Vagina (tissue), 2 donors: ENCODE results near the gene AHI1.

Experiments
- CTCF ChIP-seq, 3 experiments: fragments of 450-650 bp in 2 of 3; fragments of 200-600 bp in 1 of 3; sonication (generic) in 1 of 3; IDR thresholded peaks; one replicate each; pipeline ENCODE4 v1.5.1; 2017 to 2019; ENCODE audit warnings: antibody characterized with exemption in 3 of 3, mild to moderate bottlenecking in 2 of 3, moderate library complexity in 2 of 3
- POLR2A ChIP-seq, 2 donors: fragments of 450-650 bp; IDR thresholded peaks; one replicate each; pipeline ENCODE4 v1.6.1; 2017; ENCODE audit warnings: antibody characterized with exemption in 2 of 2, mild to moderate bottlenecking in 2 of 2, moderate library complexity in 2 of 2

GRCh38 chr6:135397172-135397952 lies 100.2 kb downstream of the AHI1 start:
- no peak for TF ChIP-seq CTCF (IDR thresholded peaks at IDR 0.05)
- no peak for TF ChIP-seq POLR2A (IDR thresholded peaks at IDR 0.05)
